Erythroblast (primary cell): Measurements from ENCODE around the gene CLSTN2.

Source experiments
- GATA1 ChIP-seq: IDR thresholded peaks from 2 replicates; pipeline ENCODE4 v1.6.1; 2011; ENCODE audit warnings: low read depth, mild to moderate bottlenecking, control low read depth, low read length, moderate library complexity
- POLR2A ChIP-seq: IDR thresholded peaks from 2 replicates; pipeline ENCODE4 v1.6.1; 2011; ENCODE audit warnings: mild to moderate bottlenecking, low read length

DNA sequence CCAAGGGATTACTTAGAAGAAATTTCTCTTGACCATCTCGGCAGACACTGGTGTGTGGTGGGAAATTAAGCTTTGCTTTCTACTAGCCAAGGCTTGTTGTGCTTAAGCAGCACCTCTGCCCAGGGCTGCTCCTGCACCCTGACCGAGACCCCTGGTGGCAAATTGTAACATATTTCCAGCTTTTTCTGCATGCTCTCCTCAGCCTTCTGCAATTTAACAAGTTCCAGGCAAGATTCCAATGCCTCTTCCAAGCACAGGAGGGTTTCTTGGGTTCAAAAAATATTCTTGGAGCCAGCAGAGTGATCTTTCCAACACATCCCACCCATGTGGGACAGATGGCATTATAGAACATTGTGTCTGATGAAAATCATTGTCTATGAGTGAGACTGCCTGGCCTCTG lies 210.5 kb downstream of the CLSTN2 start:
- no peak for TF ChIP-seq POLR2A
- TF ChIP-seq GATA1, result no peak
